HepG2 (cell line): ENCODE data around the gene KIAA0930. TPM values are rescaled to one million over a fixed set of nuclear protein-coding genes. Genes with fewer than 3 reads are reported as not detected.

Source experiments
- ATAC-seq: fragments of 200-7000 bp; cut with Tn5 transposase; 3 replicates; pipeline ENCODE4 v1.9.1; 2020; ENCODE audit warnings: mild to moderate bottlenecking, moderate library complexity
- BruUV-seq: library from RNA; stranded (reverse); fragments of 400-500 nt; replicated peaks from 2 replicates; lab custom pipeline; 2021; lab: Mats Ljungman, UMichigan
- CTCF ChIA-PET: fragments of 300-600 bp; formaldehyde crosslinking; extraction: SDS; loops from one replicate; lab custom pipeline; 2021; ENCODE audit warnings: low total read pairs, inconsistent platforms, low intra/inter-chr PET ratio; lab: Yijun Ruan, JAX
- POLR2A ChIA-PET: fragments of 350-600 bp; sonication (Branson Sonifier 250); formaldehyde crosslinking; loops from one replicate; lab custom pipeline; 2020; ENCODE audit warnings: antibody characterized with exemption, inconsistent platforms; lab: Yijun Ruan, JAX
- DNase-seq: peaks from one replicate; pipeline ENCODE4 v3.0.0-alpha.2; 2015; ENCODE audit warnings: low spot score
- FAIRE-seq: peaks from 3 replicates; lab custom pipeline; 2011; peaks lifted over from hg19 to GRCh38; lab: Jason Lieb, UNC
- H2AFZ ChIP-seq: one replicate; pipeline ENCODE4 v1.6.1; 2011; ENCODE audit warnings: low read length, inconsistent platforms
- H3K27ac ChIP-seq: fragments of 300-600 bp; 3 replicates; pipeline ENCODE4 v1.8.0; 2011; ENCODE audit warnings: mixed run types, mild to moderate bottlenecking, mixed read lengths, low read length, inconsistent platforms; ENCODE audit not compliant: insufficient read depth; ENCODE audit errors: extremely low read length
- H3K27me3 ChIP-seq, 2 experiments: fragments of 200-600 bp in 1 of 2; 2 replicates in 1 of 2; 3 replicates in 1 of 2; pipeline versions ENCODE4 v1.6.0 to v1.8.0; 2011; ENCODE audit warnings: low read length in 2 of 2, mild to moderate bottlenecking in 2 of 2, moderate library complexity in 2 of 2, inconsistent platforms in 1 of 2; ENCODE audit not compliant: insufficient read depth in 2 of 2, control insufficient read depth in 1 of 2
- H3K36me3 ChIP-seq, 2 experiments: fragments of 200-600 bp in 1 of 2; replicated peaks in 1 of 2; 2 replicates in 1 of 2; 3 replicates in 1 of 2; pipeline versions ENCODE4 v1.5.1 to v1.8.0; 2011; ENCODE audit warnings: low read length in 2 of 2, inconsistent platforms in 1 of 2; ENCODE audit not compliant: insufficient read depth in 2 of 2, control insufficient read depth in 1 of 2
- H3K4me1 ChIP-seq: 2 replicates; pipeline ENCODE4 v1.5.1; 2012; ENCODE audit warnings: low read length, inconsistent platforms; ENCODE audit not compliant: insufficient read depth
- H3K4me2 ChIP-seq: 2 replicates; pipeline ENCODE4 v1.6.0; 2011; ENCODE audit warnings: low read depth, low read length, inconsistent platforms
- H3K4me3 ChIP-seq, 3 experiments: fragments of 200-600 bp in 1 of 3; sonication (generic), shearing (Covaris generic) in 1 of 3; replicated peaks in 1 of 3; 2 replicates each; pipeline ENCODE4 v1.5.1; 2011 to 2016; ENCODE audit warnings: low read length in 3 of 3, inconsistent platforms in 2 of 3, low read depth in 2 of 3, mild to moderate bottlenecking in 2 of 3, control low read depth in 1 of 3, mixed read lengths in 1 of 3; ENCODE audit not compliant: insufficient read depth in 1 of 3
- H3K79me2 ChIP-seq: one replicate; pipeline ENCODE4 v1.6.1; 2011; ENCODE audit warnings: low read length, inconsistent platforms; ENCODE audit not compliant: insufficient read depth
- H3K9ac ChIP-seq: 2 replicates; pipeline ENCODE4 v1.6.0; 2011; ENCODE audit warnings: mild to moderate bottlenecking, low read depth, low read length, inconsistent platforms; ENCODE audit not compliant: insufficient read depth
- H3K9me3 ChIP-seq: 2 replicates; pipeline ENCODE4 v1.5.1; 2012; ENCODE audit warnings: mild to moderate bottlenecking, low read length
- H4K20me1 ChIP-seq: 2 replicates; pipeline ENCODE4 v1.6.0; 2011; ENCODE audit warnings: inconsistent platforms, mild to moderate bottlenecking, low read length, moderate library complexity; ENCODE audit not compliant: insufficient read depth
- HOXA3 ChIP-seq: sonication (generic); formaldehyde crosslinking; IDR thresholded peaks from 2 replicates; pipeline ENCODE4 v1.5.0; 2020; ENCODE audit warnings: missing genetic modification reagents
- RFX1 ChIP-seq: fragments of 450-650 bp; IDR thresholded peaks from 2 replicates; pipeline ENCODE4 v1.6.1; 2017
- SALL1 ChIP-seq: sonication (generic); formaldehyde crosslinking; IDR thresholded peaks from 2 replicates; pipeline ENCODE4 v1.8.0; 2022; ENCODE audit warnings: mild to moderate bottlenecking, missing genetic modification reagents
- TBX2 ChIP-seq: sonication (generic); formaldehyde crosslinking; IDR thresholded peaks from 2 replicates; pipeline ENCODE4 v1.5.0; 2020; ENCODE audit warnings: missing genetic modification reagents, mild to moderate bottlenecking, borderline replicate concordance
- ZBTB43 ChIP-seq: sonication (generic); formaldehyde crosslinking; conservative IDR thresholded peaks from 2 replicates; pipeline ENCODE4 v1.4.0; 2020; ENCODE audit warnings: missing genetic modification reagents
- ZNF607 ChIP-seq: sonication (generic); formaldehyde crosslinking; IDR thresholded peaks from 2 replicates; pipeline ENCODE4 v1.5.1; 2020; ENCODE audit warnings: missing genetic modification reagents, mild to moderate bottlenecking, borderline replicate concordance
- ZNF800 ChIP-seq: sonication (generic); formaldehyde crosslinking; IDR thresholded peaks from 2 replicates; pipeline ENCODE4 v1.4.0; 2020; ENCODE audit warnings: missing genetic modification reagents
- WGBS: methylation state at CpG from one replicate; pipeline ENCODE4 v1.1.6; 2017; ENCODE audit warnings: low lambda C conversion rate; 5-methylcytosine and 5-hydroxymethylcytosine counted together
- in situ Hi-C: cut with HindIII; loops from 2 replicates; pipeline ENCODE4 v1.10.0; 2017; ENCODE audit warnings: low pct_unique_long_range_greater_than_20kb; ENCODE audit not compliant: extremely low pct_ligation_motif_present
- intact Hi-C: fragments of 100-400 bp; cut with micrococcal nuclease; formaldehyde crosslinking; loops from one replicate; pipeline ENCODE4 v1.10.0; 2022; ENCODE audit not compliant: unreplicated experiment
- polyA plus RNA-seq, 8 experiments: library from polyadenylated mRNA; depleted of rRNA in 3 of 8; stranded (reverse) in 7 of 8; unstranded in 1 of 8; fragments of >200 nt; fragmentation: Illumina TruSeq in 4 of 8; extraction: Trizol in 4 of 8; gene quantifications; 2 replicates each; pipeline versions ENCODE4 v1.2.1 to v1.2.3, GENCODE V29; 2011 to 2016; ENCODE audit warnings: low read depth in 4 of 8, missing spikeins in 1 of 8, mixed read lengths in 1 of 8; ENCODE audit not compliant: insufficient read depth in 1 of 8
- total RNA-seq, 5 experiments: library from RNA; depleted of rRNA; stranded (reverse); fragments of >200 nt; fragmentation: Illumina TruSeq; extraction: Trizol; gene quantifications; 2 replicates each; pipeline ENCODE4 v1.2.3, GENCODE V29; 2016; ENCODE audit warnings: low read depth in 1 of 5

KIAA0930 gene
- total and polyA plus RNA-seq, 2 of the 13 experiments (the other 11 are each of a cell fraction or from before 2014, with no cell fraction given): 27.0 to 38.2 TPM

DNA sequence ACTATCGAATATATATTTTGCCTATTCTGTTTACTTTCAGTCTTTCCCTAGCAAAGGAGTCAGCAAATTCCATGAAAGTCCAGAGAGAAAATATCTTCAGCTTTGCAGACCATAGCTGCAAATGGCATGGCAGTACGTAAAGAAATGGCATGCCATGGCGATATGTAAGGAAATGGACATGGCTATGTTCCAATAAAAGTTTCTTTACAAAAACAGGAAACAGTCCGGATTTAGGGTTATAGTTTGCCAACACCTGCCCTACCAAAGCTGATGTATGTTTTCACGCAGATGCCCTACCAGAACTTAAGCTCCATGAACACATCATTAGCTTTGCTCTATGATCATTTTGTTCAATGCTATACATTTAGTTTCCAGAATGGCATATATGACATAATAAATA, 19.5 kb downstream of the KIAA0930 start (continued):
- no peak for TF ChIP-seq ZBTB43 (CRISPR knock-in tag)
- no peak for TF ChIP-seq SALL1 (CRISPR knock-in tag)
- no peak for TF ChIP-seq ZNF800 (CRISPR knock-in tag)
- no peak for TF ChIP-seq TBX2 (CRISPR knock-in tag)

DNA sequence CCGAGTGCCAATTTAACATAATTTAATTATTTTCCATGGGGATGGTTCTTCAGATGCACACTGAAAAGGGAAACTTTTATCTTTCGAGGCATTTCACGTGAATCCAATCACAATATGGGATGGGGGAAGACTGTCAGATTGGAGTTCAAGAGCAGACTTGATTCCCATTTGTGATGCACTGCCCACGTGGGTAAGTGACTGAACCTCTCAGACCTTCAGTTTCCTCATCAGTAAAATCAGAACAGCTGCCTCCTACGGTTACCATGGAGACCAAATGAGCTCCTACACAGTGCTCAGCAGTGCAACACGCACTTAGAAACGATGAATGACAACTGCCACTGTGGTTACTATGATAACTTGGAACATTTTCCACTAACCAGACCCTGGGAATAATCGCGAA, 21.7 kb downstream of the KIAA0930 start:
- Histone ChIP-seq H4K20me1 (peaks cover 13% of the 10 kb centered on the region; the same call in 1 of the 2 replicates), H3K79me2 (peaks cover 32% of the 10 kb centered on the region), H3K9ac (no peak overlapping the region), H3K27me3 (no peaks in the 10 kb centered on the region), H3K9me3 (no peaks in the 10 kb centered on the region), H3K4me1 (peaks cover 30% of the 10 kb centered on the region), H2AFZ (no peak overlapping the region), H3K36me3 (no peaks in the 10 kb centered on the region; a peak in 1 of 5 replicates), H3K4me3 (no peak overlapping the region), H3K4me2 (no peak overlapping the region), H3K27ac (no peak overlapping the region)
- no TSS peak for BruUV-seq
- in situ Hi-C loops: no loop called here
- ATAC-seq: no peak
- intact Hi-C loops: loop anchor here (5.0 kb wide), 1 partner anchor 43 kb away; no protein-coding TSS in a partner anchor
- DNase-seq: no peak
- peak; percentile 11; the same call in 1 of the 2 replicates for TF ChIP-seq RFX1
- TF ChIP-seq HOXA3: no peak
- no peak for TF ChIP-seq ZNF607 (CRISPR knock-in tag)
- ChIA-PET CTCF (no interaction called here), POLR2A (no interaction called here)
- WGBS: 94% methylated on average over 9 of the region's 9 CpGs
- FAIRE-seq: no peak
